Breast epithelium (tissue), 4 donors: ENCODE results near the gene OR8B4. TPM values are rescaled to one million over a fixed set of nuclear protein-coding genes. Genes with fewer than 3 reads are reported as not detected.

ENCODE experiments used
- DNase-seq, 2 donors: peaks; one replicate each; pipeline ENCODE4 v3.0.0-alpha.2; 2019; ENCODE audit warnings: low spot score in 2 of 2
- H3K27ac ChIP-seq, 2 donors: fragments of 200-600 bp; sonication (generic) in 1 of 2; one replicate each; pipeline ENCODE4 v1.5.1; 2016 to 2019; ENCODE audit warnings: mild to moderate bottlenecking in 1 of 2
- H3K27me3 ChIP-seq, 2 donors: fragments of 200-600 bp; sonication (generic) in 1 of 2; one replicate each; pipeline versions ENCODE4 v1.5.1 to v1.6.0; 2017 to 2019; ENCODE audit warnings: control low read depth in 1 of 2, mild to moderate bottlenecking in 1 of 2
- H3K36me3 ChIP-seq: fragments of 200-600 bp; one replicate; pipeline ENCODE4 v1.5.1; 2019
- H3K4me1 ChIP-seq, 2 donors: fragments of 200-600 bp; sonication (generic); one replicate each; pipeline ENCODE4 v1.5.1; 2016 to 2019; ENCODE audit warnings: control low read depth in 1 of 2
- H3K4me3 ChIP-seq, 3 donors: fragments of 200-600 bp; sonication (generic); 1 replicate in 2 of 3; 2 replicates in 1 of 3; pipeline ENCODE4 v1.5.1; 2016 to 2019; ENCODE audit warnings: mild to moderate bottlenecking in 3 of 3, moderate library complexity in 2 of 3
- H3K9me3 ChIP-seq, 2 donors: fragments of 200-600 bp; sonication (generic) in 1 of 2; one replicate each; pipeline ENCODE4 v1.5.1; 2016 to 2019; ENCODE audit warnings: control low read depth in 1 of 2
- CTCF ChIP-seq, 3 donors: fragments of 450-650 bp; IDR thresholded peaks; one replicate each; pipeline ENCODE4 v1.5.1; 2016 to 2017; ENCODE audit warnings: antibody characterized with exemption in 3 of 3, mild to moderate bottlenecking in 3 of 3, moderate library complexity in 3 of 3
- POLR2A ChIP-seq: fragments of 450-650 bp; IDR thresholded peaks from one replicate; pipeline ENCODE4 v1.6.1; 2016; ENCODE audit warnings: antibody characterized with exemption, mild to moderate bottlenecking, moderate library complexity
- POLR2AphosphoS5 ChIP-seq, 3 donors: sonication (generic); formaldehyde crosslinking; IDR thresholded peaks; one replicate each; pipeline ENCODE4 v1.6.1; 2017; ENCODE audit warnings: antibody characterized with exemption in 3 of 3
- intact Hi-C: fragments of 100-400 bp; cut with DNase I; formaldehyde crosslinking; loops from one replicate; pipeline ENCODE4 v1.15.1; 2023; ENCODE audit warnings: low total_unique reads
- total RNA-seq, 3 donors: library from RNA; depleted of rRNA; stranded (reverse); fragments of >200 nt; gene quantifications; one replicate each; pipeline ENCODE4 v1.1.0, GENCODE V29; 2016

OR8B4 gene
- total RNA-seq, 3 donors from 2014 or later = not detected

- intact Hi-C loops = no loop called here
- no peak for DNase-seq
- no peaks in the 10 kb centered on the region for H3K27me3 ChIP-seq
- no peak overlapping the region for H3K27ac ChIP-seq
- no peaks in the 10 kb centered on the region for H3K36me3 ChIP-seq
- H3K4me3 ChIP-seq = no peak overlapping the region
- no peaks in the 10 kb centered on the region for H3K4me1 ChIP-seq
- H3K9me3 ChIP-seq = no peaks in the 10 kb centered on the region
- no peak for TF ChIP-seq POLR2A
- TF ChIP-seq POLR2AphosphoS5 (IDR thresholded peaks at IDR 0.05) = no peak
- TF ChIP-seq CTCF (IDR thresholded peaks at IDR 0.05) = no peak
These were observed 22.2 kb upstream of the OR8B4 start for GRCh38 chr11:124446916-124447315.

- TF ChIP-seq CTCF (IDR thresholded peaks at IDR 0.05) = no peak
- TF ChIP-seq POLR2A = no peak
- TF ChIP-seq POLR2AphosphoS5 (IDR thresholded peaks at IDR 0.05) = no peak
- Histone ChIP-seq H3K36me3 (no peaks in the 10 kb centered on the region), H3K27ac (no peak within 1 kb of the TSS), H3K4me1 (no peaks in the 10 kb centered on the region), H3K9me3 (no peaks in the 10 kb centered on the region), H3K27me3 (no peaks in the 10 kb centered on the region), H3K4me3 (no peak within 1 kb of the TSS)
- intact Hi-C loops = no loop called here
- DNase-seq = no peak
These were observed 21.0 kb upstream of the OR8B4 start, which contains the start of gene OR8B8 for GRCh38 chr11:124445646-124446150. Gene OR8B8 (minus strand): TSS chr11:124445696. CDS start chr11:124441085, 4,611 bp downstream.

GRCh38 chr11:124442847-124443246 is 18.2 kb upstream of the OR8B4 start:
- H3K4me3 ChIP-seq = no peak overlapping the region
- H3K9me3 ChIP-seq = peaks cover 0 to 2% of the 10 kb centered on the region in 2 donors
- no peaks in the 10 kb centered on the region for H3K27me3 ChIP-seq
- TF ChIP-seq POLR2A = no peak
- TF ChIP-seq POLR2AphosphoS5 (IDR thresholded peaks at IDR 0.05) = no peak
- TF ChIP-seq CTCF (IDR thresholded peaks at IDR 0.05) = no peak
- H3K27ac ChIP-seq = no peak overlapping the region
- H3K36me3 ChIP-seq = no peaks in the 10 kb centered on the region
- no peak for DNase-seq
- H3K4me1 ChIP-seq = no peaks in the 10 kb centered on the region
- intact Hi-C loops = no loop called here

GRCh38 chr11:124442442-124442841 is 17.8 kb upstream of the OR8B4 start:
- H3K36me3 ChIP-seq = no peaks in the 10 kb centered on the region
- DNase-seq = no peak
- H3K27ac ChIP-seq = no peak overlapping the region
- no peak overlapping the region for H3K4me3 ChIP-seq
- no peaks in the 10 kb centered on the region for H3K27me3 ChIP-seq
- TF ChIP-seq POLR2A (no peak), POLR2AphosphoS5 (IDR thresholded peaks at IDR 0.05) (no peak), CTCF (IDR thresholded peaks at IDR 0.05) (no peak)
- H3K9me3 ChIP-seq = peaks cover 0 to 6% of the 10 kb centered on the region in 2 donors
- intact Hi-C loops = no loop called here
- H3K4me1 ChIP-seq = no peaks in the 10 kb centered on the region

GRCh38 chr11:124441519-124441918 is 16.8 kb upstream of the OR8B4 start:
- Histone ChIP-seq H3K9me3 (peaks cover 0 to 9% of the 10 kb centered on the region in 2 donors), H3K27ac (no peak overlapping the region), H3K27me3 (no peaks in the 10 kb centered on the region), H3K36me3 (no peaks in the 10 kb centered on the region), H3K4me3 (no peak overlapping the region), H3K4me1 (no peaks in the 10 kb centered on the region)
- intact Hi-C loops = no loop called here
- TF ChIP-seq POLR2AphosphoS5 (IDR thresholded peaks at IDR 0.05) = no peak
- no peak for TF ChIP-seq CTCF (IDR thresholded peaks at IDR 0.05)
- no peak for TF ChIP-seq POLR2A
- DNase-seq = no peak
